Activated CD8-positive, alpha-beta T cell treated with anti-CD3 and anti-CD28 coated beads for 36 hours (primary cell): ENCODE results near the gene CTNNA1. TPM values are rescaled to one million over a fixed set of nuclear protein-coding genes. Genes with fewer than 3 reads are reported as not detected.
"Not testable (repeated sequence)": the region's sequence is repeated elsewhere in the genome, so short reads cannot be mapped to it uniquely, and the experiment has no call there.

ENCODE experiments used
- ATAC-seq: fragments of 200-7000 bp; cut with Tn5 transposase; one replicate; pipeline ENCODE4 v1.10.0; 2021; ENCODE audit warnings: mild to moderate bottlenecking, moderate library complexity
- CTCF ChIA-PET: fragments of 350-600 bp; sonication (Branson Sonifier 250); formaldehyde crosslinking; loops from one replicate; lab custom pipeline; 2021; ENCODE audit warnings: antibody characterized with exemption; lab: Charles Lee
- POLR2A ChIA-PET: fragments of 350-600 bp; sonication (Branson Sonifier 250); formaldehyde crosslinking; loops from one replicate; lab custom pipeline; 2021; ENCODE audit warnings: antibody characterized with exemption; lab: Charles Lee
- DNase-seq: peaks from one replicate; pipeline ENCODE4 v3.0.0-alpha.2; 2020
- H3K27ac Mint-ChIP-seq: one replicate; pipeline ENCODE4 v1.8.0; 2021; ENCODE audit warnings: mild to moderate bottlenecking, mixed read lengths
- H3K27me3 Mint-ChIP-seq: one replicate; pipeline ENCODE4 v1.8.0; 2021; ENCODE audit warnings: mixed read lengths
- H3K36me3 Mint-ChIP-seq: one replicate; pipeline ENCODE4 v1.8.0; 2021; ENCODE audit warnings: low read depth, mixed read lengths
- H3K4me1 Mint-ChIP-seq: one replicate; pipeline ENCODE4 v1.8.0; 2021; ENCODE audit warnings: low read depth, mixed read lengths
- H3K4me3 Mint-ChIP-seq: one replicate; pipeline ENCODE4 v1.8.0; 2021; ENCODE audit warnings: mild to moderate bottlenecking, moderate library complexity, mixed read lengths
- H3K9me3 Mint-ChIP-seq: one replicate; pipeline ENCODE4 v1.8.0; 2021; ENCODE audit warnings: mixed read lengths
- CTCF ChIP-seq: fragments of 200-600 bp; IDR thresholded peaks from one replicate; pipeline ENCODE4 v1.8.0; 2022; ENCODE audit warnings: antibody characterized with exemption, mild to moderate bottlenecking
- intact Hi-C: fragments of 100-400 bp; cut with micrococcal nuclease; formaldehyde crosslinking; loops from one replicate; pipeline ENCODE4 v1.10.0; 2022
- total RNA-seq, 2 experiments: library from RNA; stranded (reverse); gene quantifications; one replicate each; pipeline ENCODE4 v1.2.3, GENCODE V29; 2021

Gene CTNNA1
- total RNA-seq, 2 experiments from 2014 or later, result 77.3 to 85.6 TPM

- ATAC-seq (no peak), DNase-seq (no peak)
- no peaks in the 10 kb centered on the region for H3K36me3 Mint-ChIP-seq
- H3K4me3 Mint-ChIP-seq, result no peak overlapping the region
- intact Hi-C loops, result no loop called here
- H3K27ac Mint-ChIP-seq, result no peak overlapping the region
- H3K9me3 Mint-ChIP-seq, result no peaks in the 10 kb centered on the region
- no peaks in the 10 kb centered on the region for H3K4me1 Mint-ChIP-seq
- H3K27me3 Mint-ChIP-seq, result peaks cover 7% of the 10 kb centered on the region
- TF ChIP-seq CTCF, result no peak
- POLR2A ChIA-PET, result no interaction called here
- CTCF ChIA-PET, result interaction anchor here (0.7 to 3.2 kb wide), 3 partner anchors 8 to 430 kb away, joined by 3 to 22 read pairs (median 4); no protein-coding TSS in a partner anchor
Measured at GRCh38 chr5:138833080-138833479, 79.9 kb downstream of the CTNNA1 start.

GRCh38 chr5:138833726-138834480, 80.7 kb downstream of the CTNNA1 start:
- ChIA-PET POLR2A (no interaction called here), CTCF (interaction anchor here (3.2 kb wide), 1 partner anchor 9 kb away, joined by 22 read pairs; no protein-coding TSS in a partner anchor)
- no peak for TF ChIP-seq CTCF
- no peak for DNase-seq
- no peak overlapping the region for H3K4me3 Mint-ChIP-seq
- no peaks in the 10 kb centered on the region for H3K9me3 Mint-ChIP-seq
- intact Hi-C loops, result no loop called here
- no peak overlapping the region for H3K27ac Mint-ChIP-seq
- no peaks in the 10 kb centered on the region for H3K4me1 Mint-ChIP-seq
- H3K36me3 Mint-ChIP-seq, result no peaks in the 10 kb centered on the region
- no peak for ATAC-seq
- peaks cover 7% of the 10 kb centered on the region for H3K27me3 Mint-ChIP-seq

GRCh38 chr5:138834853-138835252, 81.6 kb downstream of the CTNNA1 start:
- H3K4me1 Mint-ChIP-seq, H3K27me3 Mint-ChIP-seq, H3K4me3 Mint-ChIP-seq, intact Hi-C loops, ATAC-seq, H3K27ac Mint-ChIP-seq, DNase-seq, H3K36me3 Mint-ChIP-seq, H3K9me3 Mint-ChIP-seq, POLR2A ChIA-PET: not testable (repeated sequence)
- CTCF ChIA-PET, result interaction anchor here (0.8 to 3.2 kb wide), 2 partner anchors 10 to 45 kb away, joined by 3 to 22 read pairs; no protein-coding TSS in a partner anchor

- no peak for ATAC-seq
- ChIA-PET CTCF (no interaction called here), POLR2A (no interaction called here)
- H3K4me3 Mint-ChIP-seq, result no peak overlapping the region
- no peak for DNase-seq
- no peak for TF ChIP-seq CTCF
- no peak overlapping the region for H3K27ac Mint-ChIP-seq
- no peaks in the 10 kb centered on the region for H3K36me3 Mint-ChIP-seq
- H3K27me3 Mint-ChIP-seq, result peaks cover 7% of the 10 kb centered on the region
- H3K4me1 Mint-ChIP-seq, result no peaks in the 10 kb centered on the region
- intact Hi-C loops, result no loop called here
- no peaks in the 10 kb centered on the region for H3K9me3 Mint-ChIP-seq
Measured at GRCh38 chr5:138837160-138837559, 83.9 kb downstream of the CTNNA1 start.

- no peak overlapping the region for H3K27ac Mint-ChIP-seq
- TF ChIP-seq CTCF, result no peak
- ChIA-PET CTCF (interaction anchor here (1.4 to 2.1 kb wide), 2 partner anchors 14 to 51 kb away, joined by 3 to 6 read pairs; no protein-coding TSS in a partner anchor), POLR2A (no interaction called here)
- H3K27me3 Mint-ChIP-seq, result peaks cover 7% of the 10 kb centered on the region
- no peaks in the 10 kb centered on the region for H3K36me3 Mint-ChIP-seq
- DNase-seq (no peak), ATAC-seq (no peak)
- H3K4me3 Mint-ChIP-seq, result no peak overlapping the region
- intact Hi-C loops, result no loop called here
- peaks cover 6% of the 10 kb centered on the region for H3K4me1 Mint-ChIP-seq
- H3K9me3 Mint-ChIP-seq, result no peaks in the 10 kb centered on the region
Measured at GRCh38 chr5:138840103-138840502, 86.9 kb downstream of the CTNNA1 start.
